GM12872 (cell line): ENCODE measurements around the gene GRIA1.

Experiments
- TF ChIP-seq, protein P1 (sequence below): IDR thresholded peaks from 3 replicates; pipeline ENCODE4 v1.5.1; 2011; ENCODE audit warnings: low read depth, mild to moderate bottlenecking, low read length, moderate library complexity; ENCODE audit not compliant: insufficient read depth

GRIA1 gene

DNA sequence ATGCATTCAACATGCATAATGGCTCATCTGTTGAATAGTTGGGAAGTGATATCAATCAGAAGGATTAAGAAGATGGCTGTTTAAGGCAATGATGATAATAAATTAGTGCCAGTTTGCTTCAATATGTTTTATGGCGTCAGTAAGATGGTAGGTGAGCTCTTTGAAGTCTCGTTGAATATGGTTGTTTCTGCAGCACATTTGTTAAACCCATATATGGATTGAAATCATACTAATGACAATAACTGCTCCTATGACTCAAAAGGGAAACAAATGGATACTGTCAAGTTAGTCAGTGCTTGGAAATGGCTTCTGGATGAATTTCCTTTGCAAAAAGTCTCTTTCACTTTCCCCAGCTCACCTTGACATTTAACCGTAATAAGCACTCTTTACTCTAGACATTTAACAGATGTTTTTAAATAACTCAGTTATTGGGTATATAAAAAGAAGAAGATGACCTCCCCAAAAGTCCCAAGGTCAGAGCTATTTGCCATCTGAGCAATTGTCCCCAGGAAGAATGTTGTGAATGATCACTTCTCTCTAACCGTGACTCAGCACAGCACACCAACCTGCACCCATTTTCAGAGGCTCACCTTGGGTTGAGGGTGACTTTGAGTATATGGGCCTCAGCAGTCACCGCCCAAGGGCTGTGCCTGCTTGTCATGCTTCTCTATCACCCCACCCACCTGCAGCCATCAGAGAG, 133.4 kb downstream of the GRIA1 start:
- TF ChIP-seq, protein P1, sequence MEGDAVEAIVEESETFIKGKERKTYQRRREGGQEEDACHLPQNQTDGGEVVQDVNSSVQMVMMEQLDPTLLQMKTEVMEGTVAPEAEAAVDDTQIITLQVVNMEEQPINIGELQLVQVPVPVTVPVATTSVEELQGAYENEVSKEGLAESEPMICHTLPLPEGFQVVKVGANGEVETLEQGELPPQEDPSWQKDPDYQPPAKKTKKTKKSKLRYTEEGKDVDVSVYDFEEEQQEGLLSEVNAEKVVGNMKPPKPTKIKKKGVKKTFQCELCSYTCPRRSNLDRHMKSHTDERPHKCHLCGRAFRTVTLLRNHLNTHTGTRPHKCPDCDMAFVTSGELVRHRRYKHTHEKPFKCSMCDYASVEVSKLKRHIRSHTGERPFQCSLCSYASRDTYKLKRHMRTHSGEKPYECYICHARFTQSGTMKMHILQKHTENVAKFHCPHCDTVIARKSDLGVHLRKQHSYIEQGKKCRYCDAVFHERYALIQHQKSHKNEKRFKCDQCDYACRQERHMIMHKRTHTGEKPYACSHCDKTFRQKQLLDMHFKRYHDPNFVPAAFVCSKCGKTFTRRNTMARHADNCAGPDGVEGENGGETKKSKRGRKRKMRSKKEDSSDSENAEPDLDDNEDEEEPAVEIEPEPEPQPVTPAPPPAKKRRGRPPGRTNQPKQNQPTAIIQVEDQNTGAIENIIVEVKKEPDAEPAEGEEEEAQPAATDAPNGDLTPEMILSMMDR = no peak

DNA sequence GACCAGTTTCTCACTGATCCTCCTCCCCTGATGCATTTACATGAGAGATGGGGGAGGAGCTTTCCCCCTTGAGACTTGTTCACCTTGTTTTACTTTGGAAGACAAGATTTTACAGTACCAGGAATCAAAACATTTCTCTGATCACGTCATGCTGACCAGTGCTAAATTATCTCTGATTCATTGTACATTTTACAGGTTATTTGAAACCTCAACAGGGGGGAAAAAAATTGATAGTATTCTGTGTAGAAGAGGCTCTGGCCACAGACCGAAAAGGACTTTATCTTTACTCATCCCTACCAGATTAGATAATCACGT, 133.9 kb downstream of the GRIA1 start:
- TF ChIP-seq, protein P1 = no peak

DNA sequence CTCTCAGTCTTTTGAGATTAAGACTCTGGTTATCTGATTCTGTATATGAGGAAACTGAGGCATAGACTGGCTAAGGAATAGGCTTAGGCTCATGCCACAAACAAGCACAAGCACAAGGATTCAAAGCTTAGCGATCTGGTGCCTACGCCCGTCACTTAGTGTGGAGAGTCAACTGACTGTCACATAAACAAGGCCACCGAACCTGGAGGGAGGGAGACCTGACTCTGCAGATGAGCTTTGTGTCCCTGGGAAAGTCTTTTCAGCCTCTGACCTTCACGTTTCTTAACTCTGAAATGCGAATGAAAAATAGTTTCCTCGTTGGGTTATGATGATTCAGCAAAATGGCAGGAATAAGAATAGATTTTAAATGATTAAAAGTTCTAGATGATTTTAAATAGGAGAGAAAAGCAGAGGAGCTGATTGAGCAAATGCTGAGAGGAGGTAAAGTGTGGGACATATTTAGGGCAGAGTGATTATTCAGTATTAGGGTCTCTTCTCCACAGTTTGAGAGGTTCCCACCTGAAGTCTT, 135.4 kb downstream of the GRIA1 start:
- TF ChIP-seq, protein P1 = no peak

DNA sequence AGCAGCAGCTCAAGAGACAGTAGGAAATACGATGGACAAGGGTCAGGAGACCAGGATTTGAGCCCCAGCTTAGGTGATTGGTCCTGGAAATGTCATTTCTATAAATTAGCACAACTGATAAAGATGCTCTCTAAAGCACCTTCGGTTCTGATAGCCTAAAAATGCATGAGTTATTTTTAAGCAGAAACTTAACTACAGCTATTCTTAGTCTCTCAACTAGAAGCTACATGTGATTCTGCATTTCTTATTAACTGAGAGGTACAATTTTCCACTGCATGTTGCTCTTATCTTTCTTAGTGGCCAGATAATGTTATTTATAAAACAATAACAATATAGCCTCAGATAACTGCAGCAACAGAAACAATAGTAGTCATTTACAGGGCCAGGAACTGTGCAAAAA, 136.4 kb downstream of the GRIA1 start:
- TF ChIP-seq, protein P1 = no peak

DNA sequence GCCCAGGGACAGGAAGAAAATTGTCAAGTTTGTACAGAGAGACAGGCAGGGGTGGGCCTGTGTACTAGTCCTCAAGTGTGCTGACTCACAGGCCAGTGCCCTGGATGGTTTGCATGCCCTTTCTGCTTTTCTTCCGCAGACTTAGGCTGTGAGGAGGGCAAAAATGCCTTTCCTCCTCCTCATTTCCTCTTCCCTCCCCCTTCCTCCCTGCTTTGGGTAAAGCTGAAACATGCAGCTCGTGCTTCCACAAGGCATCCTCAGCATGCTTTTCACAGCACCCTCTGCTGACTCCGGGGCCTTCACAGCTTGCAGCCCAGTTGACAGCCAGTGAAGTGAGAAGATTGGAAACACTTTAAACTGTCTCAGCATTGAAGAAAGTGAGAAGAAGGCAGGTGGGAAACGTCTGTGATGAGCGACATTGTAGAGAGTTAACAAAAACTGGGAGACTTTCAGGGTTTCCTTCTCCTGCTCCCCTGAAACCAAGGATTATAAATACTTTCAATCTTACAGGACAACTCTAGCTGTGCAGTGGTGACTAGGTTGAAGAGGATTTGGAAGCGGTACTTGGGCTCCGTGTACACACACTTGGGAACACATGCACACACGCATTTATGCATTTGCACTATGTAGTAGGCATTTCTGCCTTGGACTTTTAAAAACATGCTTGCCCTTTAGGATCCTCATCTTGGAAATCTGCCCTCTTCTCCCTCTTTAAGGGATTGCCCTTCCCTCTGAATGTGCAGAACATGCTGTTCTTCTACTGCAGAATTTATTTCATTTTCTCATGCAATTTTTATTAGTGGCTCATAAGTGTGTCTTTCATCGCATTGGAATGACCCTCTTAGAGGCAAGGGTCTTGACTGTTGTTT, 138.8 kb downstream of the GRIA1 start:
- TF ChIP-seq, protein P1 = no peak

DNA sequence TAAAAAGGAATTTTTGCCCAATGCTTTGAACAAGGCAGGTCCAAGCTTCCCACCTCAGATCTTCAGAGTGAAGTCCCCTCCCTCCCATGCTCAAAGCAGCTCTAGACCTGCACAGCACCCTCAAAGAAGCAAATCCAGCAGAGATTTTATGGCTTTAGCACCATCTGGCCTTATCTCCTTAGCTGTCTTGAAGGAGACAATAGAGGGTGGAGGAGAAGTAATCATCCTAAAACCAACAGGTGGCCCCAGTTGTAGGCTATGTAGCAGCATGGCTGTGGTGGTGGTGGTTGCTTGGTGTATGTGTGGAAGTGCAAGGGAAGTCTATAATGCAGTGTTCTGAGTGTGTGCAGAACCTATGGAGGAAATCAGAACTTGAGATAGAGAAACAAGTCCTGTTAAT, 140.1 kb downstream of the GRIA1 start:
- TF ChIP-seq, protein P1 = no peak

DNA sequence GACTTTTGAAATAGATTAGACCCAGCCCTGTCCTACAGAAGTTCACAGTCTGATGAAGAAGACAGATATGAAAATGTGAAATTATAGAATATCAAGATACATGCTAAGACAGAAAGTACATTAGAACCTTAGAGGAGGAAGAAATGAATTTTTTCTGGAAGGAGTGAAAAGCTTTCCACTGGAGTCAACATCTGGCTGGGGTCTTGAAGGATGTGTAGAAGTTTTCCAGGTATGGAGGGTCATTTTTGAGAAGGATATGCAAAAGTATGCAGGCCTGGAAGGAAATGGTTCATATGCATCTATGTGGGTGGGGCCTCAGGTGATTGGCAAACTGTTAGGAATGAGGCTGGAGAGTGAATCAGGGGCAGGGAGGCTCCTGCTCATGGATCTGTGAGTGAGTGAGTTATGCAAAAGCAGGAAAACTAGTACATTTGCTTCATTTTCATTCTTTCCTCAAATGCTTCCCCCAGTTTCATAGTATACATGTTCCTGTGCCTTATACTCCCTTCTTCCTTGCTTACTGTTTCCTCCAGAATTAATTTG, 142.3 kb downstream of the GRIA1 start:
- TF ChIP-seq, protein P1 = no peak
